ENCODE results near the gene LGR6.

Gene LGR6

DNA sequence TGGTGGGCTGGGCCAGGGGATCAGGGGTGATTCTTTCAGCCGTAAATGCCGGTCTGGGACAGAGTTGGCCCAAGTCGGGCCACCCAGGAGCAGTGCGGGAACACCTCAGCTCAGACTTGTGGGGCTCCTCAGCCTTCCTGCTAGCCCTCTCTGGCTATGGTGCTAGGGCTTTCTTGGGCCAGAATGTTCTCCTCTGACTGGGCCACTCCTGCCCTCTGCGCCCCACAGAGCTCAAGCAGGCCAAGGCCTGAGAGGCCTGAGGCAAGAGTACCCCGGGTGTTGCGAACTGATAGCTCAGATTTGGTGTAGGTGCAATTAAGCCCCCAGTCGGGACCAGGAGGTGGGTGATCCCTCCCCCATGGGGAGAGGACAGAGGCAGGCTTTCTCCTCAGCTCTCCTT lies 51.8 kb downstream of the LGR6 start:
- no peak for TF ChIP-seq FOXP2 (optimal IDR thresholded peaks at IDR 0.05; ENCODE audit: borderline replicate concordance, extremely low read depth, extremely low read length, insufficient read depth)
- no peak for TF ChIP-seq SIN3A (IDR thresholded peaks at IDR 0.05; ENCODE audit: borderline replicate concordance, insufficient read depth, low read length)
- TF ChIP-seq, protein P1, sequence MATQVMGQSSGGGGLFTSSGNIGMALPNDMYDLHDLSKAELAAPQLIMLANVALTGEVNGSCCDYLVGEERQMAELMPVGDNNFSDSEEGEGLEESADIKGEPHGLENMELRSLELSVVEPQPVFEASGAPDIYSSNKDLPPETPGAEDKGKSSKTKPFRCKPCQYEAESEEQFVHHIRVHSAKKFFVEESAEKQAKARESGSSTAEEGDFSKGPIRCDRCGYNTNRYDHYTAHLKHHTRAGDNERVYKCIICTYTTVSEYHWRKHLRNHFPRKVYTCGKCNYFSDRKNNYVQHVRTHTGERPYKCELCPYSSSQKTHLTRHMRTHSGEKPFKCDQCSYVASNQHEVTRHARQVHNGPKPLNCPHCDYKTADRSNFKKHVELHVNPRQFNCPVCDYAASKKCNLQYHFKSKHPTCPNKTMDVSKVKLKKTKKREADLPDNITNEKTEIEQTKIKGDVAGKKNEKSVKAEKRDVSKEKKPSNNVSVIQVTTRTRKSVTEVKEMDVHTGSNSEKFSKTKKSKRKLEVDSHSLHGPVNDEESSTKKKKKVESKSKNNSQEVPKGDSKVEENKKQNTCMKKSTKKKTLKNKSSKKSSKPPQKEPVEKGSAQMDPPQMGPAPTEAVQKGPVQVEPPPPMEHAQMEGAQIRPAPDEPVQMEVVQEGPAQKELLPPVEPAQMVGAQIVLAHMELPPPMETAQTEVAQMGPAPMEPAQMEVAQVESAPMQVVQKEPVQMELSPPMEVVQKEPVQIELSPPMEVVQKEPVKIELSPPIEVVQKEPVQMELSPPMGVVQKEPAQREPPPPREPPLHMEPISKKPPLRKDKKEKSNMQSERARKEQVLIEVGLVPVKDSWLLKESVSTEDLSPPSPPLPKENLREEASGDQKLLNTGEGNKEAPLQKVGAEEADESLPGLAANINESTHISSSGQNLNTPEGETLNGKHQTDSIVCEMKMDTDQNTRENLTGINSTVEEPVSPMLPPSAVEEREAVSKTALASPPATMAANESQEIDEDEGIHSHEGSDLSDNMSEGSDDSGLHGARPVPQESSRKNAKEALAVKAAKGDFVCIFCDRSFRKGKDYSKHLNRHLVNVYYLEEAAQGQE (IDR thresholded peaks at IDR 0.05; ENCODE audit: insufficient read depth in 1 of 2, low read depth in 2 of 2, low read length in 2 of 2), result no peak
- no peak for TF ChIP-seq POLR2AphosphoS5 (IDR thresholded peaks at IDR 0.05; ENCODE audit: low read depth, low read length)
- no peak for TF ChIP-seq TAF1 (IDR thresholded peaks at IDR 0.05; ENCODE audit: borderline replicate concordance, insufficient read depth, low read length)

DNA sequence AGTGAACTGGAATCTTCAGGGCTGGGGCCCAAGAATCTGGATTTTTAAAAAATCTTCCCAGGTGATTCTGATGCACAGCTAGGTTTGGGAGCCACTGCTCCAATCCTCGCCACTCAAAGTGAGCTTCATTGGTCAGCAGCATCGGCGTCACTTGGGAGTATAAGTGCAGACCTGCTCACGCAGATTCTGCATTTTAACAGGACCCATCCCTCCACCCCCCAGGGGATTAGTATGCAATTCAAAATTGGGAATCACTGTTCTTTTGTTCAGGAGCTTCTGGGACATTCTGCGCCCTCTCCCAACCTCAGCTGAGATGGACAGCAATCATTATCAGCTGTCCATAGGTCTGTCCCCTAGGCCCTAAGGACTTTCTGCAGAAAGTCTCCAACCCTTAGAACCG lies 53.5 kb downstream of the LGR6 start:
- TF ChIP-seq POLR2AphosphoS5 (IDR thresholded peaks at IDR 0.05; ENCODE audit: low read depth, low read length) (no peak), FOXP2 (optimal IDR thresholded peaks at IDR 0.05; ENCODE audit: borderline replicate concordance, extremely low read depth, extremely low read length, insufficient read depth) (no peak), TAF1 (IDR thresholded peaks at IDR 0.05; ENCODE audit: borderline replicate concordance, insufficient read depth, low read length) (no peak), SIN3A (IDR thresholded peaks at IDR 0.05; ENCODE audit: borderline replicate concordance, insufficient read depth, low read length) (no peak)
- TF ChIP-seq, protein P1 (IDR thresholded peaks at IDR 0.05; ENCODE audit: insufficient read depth in 1 of 2, low read depth in 2 of 2, low read length in 2 of 2), result no peak

GRCh38 chr1:202247837-202248795 lies 54.5 kb downstream of the LGR6 start:
- TF ChIP-seq, protein P1 (IDR thresholded peaks at IDR 0.05; ENCODE audit: insufficient read depth in 1 of 2, low read depth in 2 of 2, low read length in 2 of 2), result no peak
- no peak for TF ChIP-seq SIN3A (IDR thresholded peaks at IDR 0.05; ENCODE audit: borderline replicate concordance, insufficient read depth, low read length)
- no peak for TF ChIP-seq POLR2AphosphoS5 (IDR thresholded peaks at IDR 0.05; ENCODE audit: low read depth, low read length)
- TF ChIP-seq TAF1 (IDR thresholded peaks at IDR 0.05; ENCODE audit: borderline replicate concordance, insufficient read depth, low read length), result no peak
- TF ChIP-seq FOXP2 (optimal IDR thresholded peaks at IDR 0.05; ENCODE audit: borderline replicate concordance, extremely low read depth, extremely low read length, insufficient read depth), result no peak

DNA sequence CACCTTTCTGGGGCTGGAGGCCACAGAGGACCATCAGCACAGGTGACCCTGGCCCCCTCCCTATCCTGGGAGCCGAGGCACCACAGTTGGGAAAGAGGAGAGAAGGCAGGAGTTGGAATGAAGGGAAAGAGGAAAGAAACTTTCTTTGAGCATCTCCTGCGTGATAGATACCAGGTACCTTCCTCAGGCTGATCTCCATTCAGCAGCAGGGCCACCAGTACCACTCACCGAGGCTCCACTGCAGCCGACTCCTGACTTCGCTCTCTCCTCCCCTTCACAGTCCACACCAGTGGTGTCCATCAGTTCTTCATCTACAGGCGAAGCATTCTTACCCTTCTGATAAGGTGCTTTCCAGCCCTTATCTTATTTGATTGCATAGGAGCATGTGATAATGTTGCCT lies 55.3 kb downstream of the LGR6 start:
- TF ChIP-seq FOXP2 (optimal IDR thresholded peaks at IDR 0.05; ENCODE audit: borderline replicate concordance, extremely low read depth, extremely low read length, insufficient read depth), result no peak
- TF ChIP-seq TAF1 (IDR thresholded peaks at IDR 0.05; ENCODE audit: borderline replicate concordance, insufficient read depth, low read length), result no peak

- TF ChIP-seq FOXP2 (optimal IDR thresholded peaks at IDR 0.05; ENCODE audit: borderline replicate concordance, extremely low read depth, extremely low read length, insufficient read depth) (no peak), SIN3A (IDR thresholded peaks at IDR 0.05; ENCODE audit: borderline replicate concordance, insufficient read depth, low read length) (no peak), POLR2AphosphoS5 (IDR thresholded peaks at IDR 0.05; ENCODE audit: low read depth, low read length) (no peak), TAF1 (IDR thresholded peaks at IDR 0.05; ENCODE audit: borderline replicate concordance, insufficient read depth, low read length) (no peak)
- TF ChIP-seq, protein P1 (IDR thresholded peaks at IDR 0.05; ENCODE audit: insufficient read depth in 1 of 2, low read depth in 2 of 2, low read length in 2 of 2), result no peak
Observed at GRCh38 chr1:202249436-202249835, 55.8 kb downstream of the LGR6 start.

Measured in PFSK-1 (cell line).